Suprapubic skin (tissue), 4 donors: ENCODE results near the gene SV2C. TPM values are rescaled to one million over a fixed set of nuclear protein-coding genes. Genes with fewer than 3 reads are reported as not detected.

ENCODE experiments used
- DNase-seq, 2 donors: peaks; one replicate each; pipeline ENCODE4 v3.0.0-alpha.2; 2019; ENCODE audit warnings: low spot score in 2 of 2
- H3K27ac ChIP-seq: fragments of 200-600 bp; sonication (generic); one replicate; pipeline ENCODE4 v1.5.1; 2019
- H3K27me3 ChIP-seq: fragments of 200-600 bp; sonication (generic); one replicate; pipeline ENCODE4 v1.5.1; 2019
- H3K36me3 ChIP-seq: fragments of 200-600 bp; sonication (generic); one replicate; pipeline ENCODE4 v1.5.1; 2019
- H3K4me1 ChIP-seq: fragments of 200-600 bp; sonication (generic); one replicate; pipeline ENCODE4 v1.5.1; 2019
- H3K4me3 ChIP-seq: fragments of 200-600 bp; sonication (generic); one replicate; pipeline ENCODE4 v1.5.1; 2019; ENCODE audit warnings: mild to moderate bottlenecking
- H3K9me3 ChIP-seq: fragments of 200-600 bp; sonication (generic); one replicate; pipeline ENCODE4 v1.5.1; 2019
- EP300 ChIP-seq: sonication (generic); formaldehyde crosslinking; IDR thresholded peaks from one replicate; pipeline ENCODE4 v1.6.1; 2017; ENCODE audit warnings: antibody characterized with exemption
- POLR2A ChIP-seq, 2 donors: fragments of 450-650 bp; IDR thresholded peaks; one replicate each; pipeline ENCODE4 v1.6.1; 2017; ENCODE audit warnings: antibody characterized with exemption in 2 of 2, mild to moderate bottlenecking in 2 of 2, moderate library complexity in 2 of 2
- POLR2AphosphoS5 ChIP-seq, 3 donors: sonication (generic); formaldehyde crosslinking; IDR thresholded peaks; one replicate each; pipeline ENCODE4 v1.6.1; 2017; ENCODE audit warnings: antibody characterized with exemption in 3 of 3
- WGBS: methylation state at CpG from one replicate; pipeline ENCODE4 v1.1.5; 2018; 5-methylcytosine and 5-hydroxymethylcytosine counted together
- total RNA-seq, 4 donors: library from RNA; depleted of rRNA; stranded (reverse); fragments of >200 nt; gene quantifications; one replicate each; pipeline ENCODE4 v1.1.0, GENCODE V29; 2016
- TF ChIP-seq, protein P1 (sequence below), 2 donors: fragments of 200-600 bp in 1 of 2; fragments of 450-650 bp in 1 of 2; sonication (generic) in 1 of 2; IDR thresholded peaks; one replicate each; pipeline ENCODE4 v1.5.1; 2016 to 2019; ENCODE audit warnings: antibody characterized with exemption in 2 of 2, mild to moderate bottlenecking in 1 of 2, moderate library complexity in 1 of 2

Gene SV2C
- total RNA-seq, 4 donors from 2014 or later, result 0.16 to 0.30 (median 0.23) TPM; not detected in 1

DNA sequence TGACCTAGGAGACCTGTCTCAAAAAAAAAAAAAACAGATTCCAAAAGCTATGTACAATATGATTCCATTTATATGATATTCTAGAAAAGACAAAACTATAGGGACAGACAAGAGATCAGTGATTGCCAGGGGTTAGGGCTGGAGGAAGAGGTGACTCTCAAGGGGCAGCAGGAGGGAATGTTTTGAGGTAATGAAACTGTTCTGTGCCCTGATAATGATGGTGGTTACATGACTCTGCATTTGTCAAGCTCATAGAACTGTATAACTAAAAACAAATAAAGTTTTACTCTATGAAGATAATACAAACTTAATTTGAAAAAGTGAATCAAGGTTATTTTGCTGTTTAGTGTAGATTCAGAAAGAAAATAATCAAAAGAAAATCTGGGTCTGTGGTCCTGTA lies 194.6 kb downstream of the SV2C start:
- no peak for TF ChIP-seq POLR2AphosphoS5 (IDR thresholded peaks at IDR 0.05)
- TF ChIP-seq POLR2A (IDR thresholded peaks at IDR 0.05), result no peak
- no peak for TF ChIP-seq EP300
- TF ChIP-seq, protein P1, sequence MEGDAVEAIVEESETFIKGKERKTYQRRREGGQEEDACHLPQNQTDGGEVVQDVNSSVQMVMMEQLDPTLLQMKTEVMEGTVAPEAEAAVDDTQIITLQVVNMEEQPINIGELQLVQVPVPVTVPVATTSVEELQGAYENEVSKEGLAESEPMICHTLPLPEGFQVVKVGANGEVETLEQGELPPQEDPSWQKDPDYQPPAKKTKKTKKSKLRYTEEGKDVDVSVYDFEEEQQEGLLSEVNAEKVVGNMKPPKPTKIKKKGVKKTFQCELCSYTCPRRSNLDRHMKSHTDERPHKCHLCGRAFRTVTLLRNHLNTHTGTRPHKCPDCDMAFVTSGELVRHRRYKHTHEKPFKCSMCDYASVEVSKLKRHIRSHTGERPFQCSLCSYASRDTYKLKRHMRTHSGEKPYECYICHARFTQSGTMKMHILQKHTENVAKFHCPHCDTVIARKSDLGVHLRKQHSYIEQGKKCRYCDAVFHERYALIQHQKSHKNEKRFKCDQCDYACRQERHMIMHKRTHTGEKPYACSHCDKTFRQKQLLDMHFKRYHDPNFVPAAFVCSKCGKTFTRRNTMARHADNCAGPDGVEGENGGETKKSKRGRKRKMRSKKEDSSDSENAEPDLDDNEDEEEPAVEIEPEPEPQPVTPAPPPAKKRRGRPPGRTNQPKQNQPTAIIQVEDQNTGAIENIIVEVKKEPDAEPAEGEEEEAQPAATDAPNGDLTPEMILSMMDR (IDR thresholded peaks at IDR 0.05), result no peak
- H3K9me3 ChIP-seq, result no peaks in the 10 kb centered on the region
- H3K4me3 ChIP-seq, result no peak overlapping the region
- no peak overlapping the region for H3K27ac ChIP-seq
- H3K4me1 ChIP-seq, result peaks cover 6% of the 10 kb centered on the region
- no peaks in the 10 kb centered on the region for H3K36me3 ChIP-seq
- DNase-seq, result no peak
- H3K27me3 ChIP-seq, result no peaks in the 10 kb centered on the region

DNA sequence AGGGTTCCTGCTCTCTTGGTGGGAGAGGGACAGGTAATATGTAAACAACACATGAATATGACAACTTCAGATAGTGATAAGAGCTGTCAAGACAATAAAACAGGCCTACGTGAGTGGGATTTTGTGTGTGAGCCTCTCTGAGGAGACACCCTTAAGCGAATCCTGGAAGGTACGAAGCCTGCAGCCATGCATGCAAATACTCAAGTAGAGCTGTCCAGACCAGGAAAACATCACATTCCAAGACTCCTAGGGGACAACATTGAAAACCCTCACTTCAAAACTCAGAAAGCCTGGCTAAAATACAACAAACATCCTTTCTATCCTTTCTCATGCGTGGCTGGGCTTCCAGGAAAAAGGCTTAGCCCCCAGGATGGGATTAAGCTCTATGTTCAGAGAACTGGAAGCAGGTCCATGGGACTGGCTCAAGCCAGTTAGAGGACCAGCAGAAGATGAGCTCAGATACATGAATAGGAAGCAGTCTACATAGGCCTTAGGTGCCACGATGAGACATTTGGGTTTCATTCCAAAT lies 195.1 kb downstream of the SV2C start:
- DNase-seq, result no peak
- WGBS, result 90% methylated on average over 5 of the region's 5 CpGs
- Histone ChIP-seq H3K4me3 (no peak overlapping the region), H3K27ac (no peak overlapping the region), H3K27me3 (no peaks in the 10 kb centered on the region), H3K9me3 (no peaks in the 10 kb centered on the region), H3K4me1 (peaks cover 4% of the 10 kb centered on the region), H3K36me3 (no peaks in the 10 kb centered on the region)
- TF ChIP-seq EP300 (no peak), POLR2A (IDR thresholded peaks at IDR 0.05) (no peak), POLR2AphosphoS5 (IDR thresholded peaks at IDR 0.05) (no peak)
- TF ChIP-seq, protein P1 (IDR thresholded peaks at IDR 0.05), result no peak

DNA sequence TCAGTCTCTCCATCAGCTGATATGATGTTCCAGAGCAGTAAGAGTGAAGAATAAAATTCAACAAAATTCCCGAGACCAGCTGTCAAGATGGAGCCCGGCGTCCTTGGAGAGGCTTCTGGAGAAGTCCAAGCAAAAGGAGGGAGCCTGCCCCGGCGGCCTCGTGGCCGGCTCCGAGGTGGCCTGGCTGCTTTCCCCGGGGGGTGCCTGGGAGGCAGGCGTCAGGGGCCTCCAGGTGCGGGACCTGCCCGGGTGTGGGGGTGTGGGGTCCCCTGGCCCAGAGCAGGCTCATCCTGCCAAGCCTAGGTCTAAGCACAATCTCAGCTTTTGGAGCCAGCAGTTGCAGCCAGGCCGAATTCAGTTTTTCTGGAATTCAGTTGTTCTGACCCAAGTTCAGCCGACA lies 197.3 kb downstream of the SV2C start:
- no peaks in the 10 kb centered on the region for H3K9me3 ChIP-seq
- no peak overlapping the region for H3K27ac ChIP-seq
- no peaks in the 10 kb centered on the region for H3K36me3 ChIP-seq
- H3K4me3 ChIP-seq, result no peak overlapping the region
- no peaks in the 10 kb centered on the region for H3K27me3 ChIP-seq
- DNase-seq, result no peak
- no peak for TF ChIP-seq POLR2A (IDR thresholded peaks at IDR 0.05)
- TF ChIP-seq, protein P1 (IDR thresholded peaks at IDR 0.05), result no peak
- no peak for TF ChIP-seq POLR2AphosphoS5 (IDR thresholded peaks at IDR 0.05)
- no peak for TF ChIP-seq EP300
- H3K4me1 ChIP-seq, result no peaks in the 10 kb centered on the region
- WGBS, result 92% methylated on average over 13 of the region's 14 CpGs

DNA sequence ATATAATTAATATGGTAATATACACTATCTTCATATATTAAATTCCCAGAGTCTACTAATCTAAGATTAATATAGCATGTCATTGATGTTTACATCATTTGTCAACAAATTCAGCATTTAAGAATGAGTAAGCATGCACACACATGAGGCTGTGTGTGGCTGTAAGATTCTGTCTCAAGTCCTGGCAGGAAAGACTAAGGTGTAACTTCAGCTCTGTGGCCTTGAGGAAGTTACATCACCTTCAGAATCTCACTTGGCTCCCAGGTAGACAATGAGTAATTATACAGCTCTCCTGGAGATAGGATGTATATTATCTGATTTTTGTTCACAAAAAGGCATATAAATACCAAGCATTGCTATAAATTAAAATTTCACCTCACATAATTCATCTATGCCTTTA lies 200.5 kb downstream of the SV2C start:
- Histone ChIP-seq H3K4me3 (no peak overlapping the region), H3K4me1 (no peaks in the 10 kb centered on the region), H3K27me3 (no peaks in the 10 kb centered on the region), H3K9me3 (no peaks in the 10 kb centered on the region), H3K27ac (no peak overlapping the region), H3K36me3 (no peaks in the 10 kb centered on the region)
- no peak for DNase-seq
- TF ChIP-seq POLR2A (IDR thresholded peaks at IDR 0.05) (no peak), EP300 (no peak), POLR2AphosphoS5 (IDR thresholded peaks at IDR 0.05) (no peak)
- TF ChIP-seq, protein P1 (IDR thresholded peaks at IDR 0.05), result no peak

DNA sequence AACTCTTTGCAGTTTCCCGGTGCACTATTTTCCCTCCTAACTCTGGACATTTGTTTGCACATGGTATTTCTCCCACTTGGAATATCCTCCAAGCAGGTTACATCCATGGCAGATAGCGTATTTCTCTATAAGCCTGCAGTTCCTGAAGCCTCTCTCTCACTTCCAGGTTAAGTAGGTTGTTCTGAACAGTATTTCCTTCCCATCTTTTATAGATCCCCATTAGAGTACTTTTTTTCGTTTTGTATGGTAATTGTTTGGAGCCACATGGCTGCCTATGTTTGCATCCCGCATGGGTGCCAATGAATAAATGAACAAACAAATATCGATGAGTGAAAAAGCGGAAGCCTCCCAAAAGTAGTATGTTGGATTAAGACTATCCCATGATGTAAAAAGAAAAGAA lies 206.5 kb downstream of the SV2C start:
- no peak overlapping the region for H3K4me3 ChIP-seq
- no peaks in the 10 kb centered on the region for H3K36me3 ChIP-seq
- H3K9me3 ChIP-seq, result no peaks in the 10 kb centered on the region
- H3K4me1 ChIP-seq, result peaks cover 11% of the 10 kb centered on the region
- 89% methylated on average over 6 of the region's 6 CpGs for WGBS
- TF ChIP-seq EP300 (no peak), POLR2AphosphoS5 (IDR thresholded peaks at IDR 0.05) (no peak), POLR2A (IDR thresholded peaks at IDR 0.05) (no peak)
- TF ChIP-seq, protein P1 (IDR thresholded peaks at IDR 0.05), result no peak
- no peak overlapping the region for H3K27ac ChIP-seq
- DNase-seq, result no peak
- H3K27me3 ChIP-seq, result no peaks in the 10 kb centered on the region
